NAMALWA (cell line): ENCODE data around the gene CRYBB1.

ENCODE experiments used
- DNase-seq: peaks from one replicate; pipeline ENCODE4 v3.0.0-alpha.2; 2015; ENCODE audit warnings: low spot score

The CRYBB1 gene

GRCh38 chr22:26552466-26552865, 65.4 kb downstream of the CRYBB1 start:
- DNase-seq: no peak

- DNase-seq: no peak
These were observed 66.3 kb downstream of the CRYBB1 start for GRCh38 chr22:26551568-26551967.

- no peak for DNase-seq
These were observed 67.3 kb downstream of the CRYBB1 start for GRCh38 chr22:26550498-26551033.

GRCh38 chr22:26549902-26550497, 67.8 kb downstream of the CRYBB1 start:
- DNase-seq: no peak
